ENCODE results near the gene LAMTOR2. TPM values are rescaled to one million over a fixed set of nuclear protein-coding genes. Genes with fewer than 3 reads are reported as not detected.

Gene LAMTOR2
- polyA plus RNA-seq, 1 donor (not counting 4 experiments of a cell fraction or from before 2014, with no cell fraction given) = 67.5 TPM

- no peaks in the 10 kb centered on the region for H3K9me3 ChIP-seq (ENCODE audit: control insufficient read depth, low read depth, low read length)
- no peak overlapping the region for H3K9ac ChIP-seq (ENCODE audit: control insufficient read depth, extremely low read depth, insufficient read depth, low read length)
- no peaks in the 10 kb centered on the region for H3K27me3 ChIP-seq (ENCODE audit: control insufficient read depth, extremely low read depth, insufficient read depth, low read length)
- H3K4me2 ChIP-seq (ENCODE audit: control insufficient read depth, extremely low read depth, insufficient read depth, low read depth, low read length) = no peak overlapping the region
- no peak overlapping the region for H3K4me3 ChIP-seq (ENCODE audit: control insufficient read depth in 2 of 3, extremely low read depth in 1 of 3, insufficient read depth in 2 of 3, low read depth in 1 of 3, low read length in 3 of 3)
- H3K79me2 ChIP-seq (ENCODE audit: control insufficient read depth, insufficient read depth, low read length) = peaks cover 22% of the 10 kb centered on the region
- H3K4me1 ChIP-seq (ENCODE audit: control insufficient read depth, extremely low read depth, insufficient read depth, low read length) = peaks cover 13% of the 10 kb centered on the region
- TF ChIP-seq CTCF (optimal IDR thresholded peaks at IDR 0.05 in 1 of 3, IDR thresholded peaks at IDR 0.05 in 1 of 3, conservative IDR thresholded peaks at IDR 0.05 in 1 of 3; ENCODE audit: extremely low read depth in 1 of 3, insufficient read depth in 2 of 3, low read length in 3 of 3) = no peak
- TF ChIP-seq EZH2 (IDR thresholded peaks at IDR 0.05; ENCODE audit: low read length) = no peak
- dilution Hi-C loops (cut with MboI; ENCODE audit: extremely low pct_ligation_motif_present, low sequenced_read_pairs) = no loop called here
- no peak overlapping the region for H2AFZ ChIP-seq (ENCODE audit: control insufficient read depth, low read length)
- H4K20me1 ChIP-seq (ENCODE audit: control insufficient read depth, extremely low read depth, insufficient read depth, low read length) = no peaks in the 10 kb centered on the region
- no peak overlapping the region for H3K27ac ChIP-seq (ENCODE audit: control insufficient read depth, insufficient read depth, low read length)
- FAIRE-seq (no peak), DNase-seq (ENCODE audit: low read depth, low spot score) (no peak)
- H3K9me1 ChIP-seq (ENCODE audit: control insufficient read depth, extremely low read depth, insufficient read depth, low read length) = peaks cover 2% of the 10 kb centered on the region
- H3K36me3 ChIP-seq (ENCODE audit: control insufficient read depth in 2 of 2, extremely low read depth in 1 of 2, insufficient read depth in 2 of 2, low read length in 2 of 2) = peaks cover 16 to 24% of the 10 kb centered on the region in 2 experiments
Measured at GRCh38 chr1:156065212-156065611, 10.6 kb downstream of the LAMTOR2 start.

DNA sequence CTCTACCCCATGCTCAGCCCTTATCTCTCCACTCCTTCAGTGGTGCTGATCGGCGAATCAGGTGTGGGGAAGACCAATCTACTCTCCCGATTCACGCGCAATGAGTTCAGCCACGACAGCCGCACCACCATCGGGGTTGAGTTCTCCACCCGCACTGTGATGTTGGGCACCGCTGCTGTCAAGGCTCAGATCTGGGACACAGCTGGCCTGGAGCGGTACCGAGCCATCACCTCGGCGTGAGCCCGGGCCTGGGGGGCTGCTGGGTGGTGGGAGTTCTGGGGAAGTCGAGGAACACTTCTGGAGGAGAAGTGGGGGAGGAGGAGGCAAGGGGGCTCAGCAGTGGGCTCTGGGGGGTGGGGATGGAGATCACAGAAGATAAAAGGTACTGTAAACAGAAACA is 11.3 kb downstream of the LAMTOR2 start:
- Histone ChIP-seq H3K4me1 (ENCODE audit: control insufficient read depth, extremely low read depth, insufficient read depth, low read length) (peaks cover 13% of the 10 kb centered on the region), H3K27me3 (ENCODE audit: control insufficient read depth, extremely low read depth, insufficient read depth, low read length) (no peaks in the 10 kb centered on the region), H3K9me1 (ENCODE audit: control insufficient read depth, extremely low read depth, insufficient read depth, low read length) (peaks cover 2% of the 10 kb centered on the region), H3K27ac (ENCODE audit: control insufficient read depth, insufficient read depth, low read length) (no peak overlapping the region), H3K9me3 (ENCODE audit: control insufficient read depth, low read depth, low read length) (no peaks in the 10 kb centered on the region), H3K9ac (ENCODE audit: control insufficient read depth, extremely low read depth, insufficient read depth, low read length) (no peak overlapping the region), H3K4me3 (ENCODE audit: control insufficient read depth in 2 of 3, extremely low read depth in 1 of 3, insufficient read depth in 2 of 3, low read depth in 1 of 3, low read length in 3 of 3) (no peak overlapping the region), H3K4me2 (ENCODE audit: control insufficient read depth, extremely low read depth, insufficient read depth, low read depth, low read length) (no peak overlapping the region), H3K36me3 (ENCODE audit: control insufficient read depth in 2 of 2, extremely low read depth in 1 of 2, insufficient read depth in 2 of 2, low read length in 2 of 2) (peaks cover 21 to 25% of the 10 kb centered on the region in 2 experiments), H3K79me2 (ENCODE audit: control insufficient read depth, insufficient read depth, low read length) (peaks cover 21% of the 10 kb centered on the region), H4K20me1 (ENCODE audit: control insufficient read depth, extremely low read depth, insufficient read depth, low read length) (no peaks in the 10 kb centered on the region), H2AFZ (ENCODE audit: control insufficient read depth, low read length) (no peak overlapping the region)
- TF ChIP-seq EZH2 (IDR thresholded peaks at IDR 0.05; ENCODE audit: low read length) = no peak
- no peak for TF ChIP-seq CTCF (optimal IDR thresholded peaks at IDR 0.05 in 1 of 3, IDR thresholded peaks at IDR 0.05 in 1 of 3, conservative IDR thresholded peaks at IDR 0.05 in 1 of 3; ENCODE audit: extremely low read depth in 1 of 3, insufficient read depth in 2 of 3, low read length in 3 of 3)
- no peak for FAIRE-seq
- dilution Hi-C loops (cut with MboI; ENCODE audit: extremely low pct_ligation_motif_present, low sequenced_read_pairs) = no loop called here
- no peak for DNase-seq (ENCODE audit: low read depth, low spot score)

All from keratinocyte (primary cell).